GM23338 (cell line): Measurements from ENCODE around the gene FLT1. TPM values are rescaled to one million over a fixed set of nuclear protein-coding genes. Genes with fewer than 3 reads are reported as not detected.

Source experiments
- ATAC-seq: fragments of 200-7000 bp; cut with Tn5 transposase; 3 replicates; pipeline ENCODE4 v1.9.1; 2020
- DNase-seq: peaks from one replicate; pipeline ENCODE4 v3.0.0-alpha.2; 2015; ENCODE audit warnings: low spot score
- H2AFZ ChIP-seq: fragments of 200-600 bp; sonication (generic); 2 replicates; pipeline ENCODE4 v1.8.0; 2016; ENCODE audit warnings: antibody characterized with exemption, mild to moderate bottlenecking, moderate library complexity
- H3F3A ChIP-seq: fragments of 200-600 bp; sonication (generic); replicated peaks from 2 replicates; pipeline ENCODE4 v1.8.0; 2017; ENCODE audit warnings: antibody characterized with exemption, mixed run types, low read depth
- H3K27ac ChIP-seq: fragments of 200-600 bp; sonication (generic); 2 replicates; pipeline ENCODE4 v1.6.1; 2016; ENCODE audit warnings: low read depth
- H3K27me3 ChIP-seq: fragments of 200-600 bp; sonication (generic); 2 replicates; pipeline ENCODE4 v1.8.0; 2016; ENCODE audit warnings: mild to moderate bottlenecking, mixed run types, moderate library complexity; ENCODE audit not compliant: insufficient read depth
- H3K36me3 ChIP-seq: fragments of 200-600 bp; sonication (generic); 2 replicates; pipeline ENCODE4 v1.8.0; 2016; ENCODE audit warnings: mild to moderate bottlenecking; ENCODE audit not compliant: insufficient read depth
- H3K4me1 ChIP-seq: fragments of 200-600 bp; sonication (generic); 2 replicates; pipeline ENCODE4 v1.8.0; 2016; ENCODE audit warnings: mild to moderate bottlenecking, moderate library complexity; ENCODE audit not compliant: insufficient read depth
- H3K4me2 ChIP-seq: fragments of 200-600 bp; sonication (generic); 2 replicates; pipeline ENCODE4 v1.7.1; 2017; ENCODE audit warnings: mixed run types
- H3K4me3 ChIP-seq: fragments of 200-600 bp; sonication (generic); 2 replicates; pipeline ENCODE4 v1.6.1; 2016; ENCODE audit warnings: mixed run types
- H3K79me2 ChIP-seq: fragments of 200-600 bp; sonication (generic); replicated peaks from 2 replicates; pipeline ENCODE4 v1.8.0; 2017; ENCODE audit warnings: mild to moderate bottlenecking; ENCODE audit not compliant: insufficient read depth
- H3K9me2 ChIP-seq: fragments of 200-600 bp; sonication (generic); 2 replicates; pipeline ENCODE4 v1.8.0; 2017; ENCODE audit not compliant: insufficient read depth
- H4K20me1 ChIP-seq: fragments of 200-600 bp; sonication (generic); replicated peaks from 2 replicates; pipeline ENCODE4 v1.8.0; 2017; ENCODE audit warnings: mild to moderate bottlenecking; ENCODE audit not compliant: insufficient read depth
- H3K27ac Mint-ChIP-seq: 2 replicates; pipeline ENCODE4 v1.8.0; 2020; ENCODE audit warnings: inconsistent platforms, mild to moderate bottlenecking, moderate library complexity, mixed read lengths
- H3K27me3 Mint-ChIP-seq: 3 replicates; pipeline ENCODE4 v1.8.0; 2022; ENCODE audit warnings: low read depth, mild to moderate bottlenecking, moderate library complexity, mixed read lengths, inconsistent platforms; ENCODE audit not compliant: insufficient read depth, poor library complexity
- H3K36me3 Mint-ChIP-seq: 3 replicates; pipeline ENCODE4 v1.8.0; 2021; ENCODE audit warnings: low read depth, mild to moderate bottlenecking, inconsistent platforms, moderate library complexity, mixed read lengths
- H3K4me1 Mint-ChIP-seq: 3 replicates; pipeline ENCODE4 v1.8.0; 2020; ENCODE audit warnings: mild to moderate bottlenecking, inconsistent platforms, mixed read lengths
- H3K4me3 Mint-ChIP-seq: 3 replicates; pipeline ENCODE4 v1.8.0; 2021; ENCODE audit warnings: moderate library complexity, mild to moderate bottlenecking, inconsistent platforms, mixed read lengths
- H3K9me3 Mint-ChIP-seq: 3 replicates; pipeline ENCODE4 v1.8.0; 2020; ENCODE audit warnings: moderate library complexity, mild to moderate bottlenecking, inconsistent platforms, mixed read lengths
- CREB1 ChIP-seq: fragments of 250-450 bp; sonication (Bioruptor Pico); IDR thresholded peaks from 2 replicates; pipeline ENCODE4 v1.5.0; 2020; ENCODE audit warnings: low read depth, mild to moderate bottlenecking, moderate library complexity
- EZH2 ChIP-seq: fragments of 200-600 bp; sonication (generic); IDR thresholded peaks from one replicate; pipeline ENCODE4 v1.8.0; 2017; ENCODE audit warnings: antibody characterized with exemption, mild to moderate bottlenecking, low read depth; ENCODE audit not compliant: unreplicated experiment
- EZH2phosphoT487 ChIP-seq: fragments of 200-600 bp; sonication (generic); IDR thresholded peaks from one replicate; pipeline ENCODE4 v1.8.1; 2018; ENCODE audit warnings: antibody characterized with exemption; ENCODE audit not compliant: unreplicated experiment
- NANOG ChIP-seq: IDR thresholded peaks from 2 replicates; pipeline ENCODE4 v1.6.1; 2016; ENCODE audit warnings: antibody characterized with exemption, borderline replicate concordance
- REST ChIP-seq: IDR thresholded peaks from one replicate; pipeline ENCODE4 v1.6.1; 2018; ENCODE audit warnings: antibody characterized with exemption; ENCODE audit not compliant: unreplicated experiment
- ZNF114 ChIP-seq: fragments of 250-450 bp; sonication (Bioruptor Pico); IDR thresholded peaks from 2 replicates; pipeline ENCODE4 v1.5.0; 2020; ENCODE audit warnings: mild to moderate bottlenecking, moderate library complexity
- ZNF331 ChIP-seq: fragments of 250-450 bp; sonication (Bioruptor Pico); IDR thresholded peaks from 2 replicates; pipeline ENCODE4 v1.5.0; 2020; ENCODE audit warnings: low read depth, mild to moderate bottlenecking, moderate library complexity
- ZNF462 ChIP-seq: fragments of 250-450 bp; sonication (Bioruptor Pico); IDR thresholded peaks from 2 replicates; pipeline ENCODE4 v1.5.0; 2020; ENCODE audit warnings: mild to moderate bottlenecking, moderate library complexity
- polyA plus RNA-seq: library from polyadenylated mRNA; unstranded; fragments of >200 nt; fragmentation: Nextera tagmentation; extraction: Ambion mirVana; gene quantifications from 2 replicates; pipeline ENCODE4 v1.2.1, GENCODE V29; 2016
- total RNA-seq: library from RNA; depleted of rRNA; stranded (reverse); fragments of >200 nt; shearing (Covaris generic); gene quantifications from 2 replicates; pipeline ENCODE4 v1.2.3, GENCODE V29; 2014
- TF ChIP-seq, protein P1 (sequence below), 2 experiments: fragments of 200-600 bp in 1 of 2; sonication (generic) in 1 of 2; conservative IDR thresholded peaks; 2 replicates each; pipeline versions ENCODE4 v1.5.1 to v1.6.1; 2016 to 2017; ENCODE audit warnings: antibody characterized with exemption in 2 of 2, low read depth in 2 of 2, mild to moderate bottlenecking in 2 of 2, moderate library complexity in 1 of 2

FLT1 gene
- total and polyA plus RNA-seq, 2 experiments from 2014 or later = 26.8 to 116 TPM

- H3K4me3 ChIP-seq = no peak overlapping the region
- Mint-ChIP-seq H3K4me1 (peaks cover 9% of the 10 kb centered on the region), H3K27ac (no peak overlapping the region), H3K36me3 (no peaks in the 10 kb centered on the region), H3K9me3 (peaks cover 19% of the 10 kb centered on the region), H3K27me3 (peaks cover 18% of the 10 kb centered on the region), H3K4me3 (no peak overlapping the region; the same call in 2 of the 3 replicates)
- H3K36me3 ChIP-seq = no peaks in the 10 kb centered on the region
- no peak for ATAC-seq
- H3K27me3 ChIP-seq = peaks cover 34% of the 10 kb centered on the region
- no peak for DNase-seq
- H3K27ac ChIP-seq = no peak overlapping the region
- H3K9me2 ChIP-seq = no peaks in the 10 kb centered on the region
- H2AFZ ChIP-seq = no peak overlapping the region
- TF ChIP-seq ZNF462 (CRISPR knock-in tag) (no peak), ZNF114 (CRISPR knock-in tag) (no peak), CREB1 (CRISPR knock-in tag) (no peak), EZH2phosphoT487 (no peak)
- H3K79me2 ChIP-seq = no peaks in the 10 kb centered on the region
- H4K20me1 ChIP-seq = no peaks in the 10 kb centered on the region
- H3K4me1 ChIP-seq = peaks cover 7% of the 10 kb centered on the region
- peaks cover 18% of the 10 kb centered on the region for H3F3A ChIP-seq
- H3K4me2 ChIP-seq = no peak overlapping the region
Observed at GRCh38 chr13:28535734-28536133, 40.8 kb upstream of the FLT1 start.

- H3K4me1 Mint-ChIP-seq = peaks cover 4% of the 10 kb centered on the region; the same call in 1 of the 3 replicates
- H3K79me2 ChIP-seq = no peaks in the 10 kb centered on the region
- H3K27me3 Mint-ChIP-seq = peaks cover 16% of the 10 kb centered on the region
- peaks cover 16% of the 10 kb centered on the region for H3K4me1 ChIP-seq
- no peak overlapping the region for H3K4me3 Mint-ChIP-seq
- no peak overlapping the region for H3K27ac Mint-ChIP-seq
- H3K36me3 ChIP-seq = no peaks in the 10 kb centered on the region
- H2AFZ ChIP-seq = no peak overlapping the region
- peaks cover 40% of the 10 kb centered on the region for H3K27me3 ChIP-seq
- no peaks in the 10 kb centered on the region for H4K20me1 ChIP-seq
- no peaks in the 10 kb centered on the region for H3K36me3 Mint-ChIP-seq
- H3K4me2 ChIP-seq = no peak overlapping the region
- H3K4me3 ChIP-seq = no peak overlapping the region
- DNase-seq = no peak
- ATAC-seq = no peak
- peaks cover 19% of the 10 kb centered on the region for H3K9me3 Mint-ChIP-seq
- no peak overlapping the region for H3K27ac ChIP-seq
- H3F3A ChIP-seq = peaks cover 26% of the 10 kb centered on the region
- no peaks in the 10 kb centered on the region for H3K9me2 ChIP-seq
- TF ChIP-seq EZH2 = no peak
- no peak for TF ChIP-seq ZNF331 (CRISPR knock-in tag)
- TF ChIP-seq, protein P1, sequence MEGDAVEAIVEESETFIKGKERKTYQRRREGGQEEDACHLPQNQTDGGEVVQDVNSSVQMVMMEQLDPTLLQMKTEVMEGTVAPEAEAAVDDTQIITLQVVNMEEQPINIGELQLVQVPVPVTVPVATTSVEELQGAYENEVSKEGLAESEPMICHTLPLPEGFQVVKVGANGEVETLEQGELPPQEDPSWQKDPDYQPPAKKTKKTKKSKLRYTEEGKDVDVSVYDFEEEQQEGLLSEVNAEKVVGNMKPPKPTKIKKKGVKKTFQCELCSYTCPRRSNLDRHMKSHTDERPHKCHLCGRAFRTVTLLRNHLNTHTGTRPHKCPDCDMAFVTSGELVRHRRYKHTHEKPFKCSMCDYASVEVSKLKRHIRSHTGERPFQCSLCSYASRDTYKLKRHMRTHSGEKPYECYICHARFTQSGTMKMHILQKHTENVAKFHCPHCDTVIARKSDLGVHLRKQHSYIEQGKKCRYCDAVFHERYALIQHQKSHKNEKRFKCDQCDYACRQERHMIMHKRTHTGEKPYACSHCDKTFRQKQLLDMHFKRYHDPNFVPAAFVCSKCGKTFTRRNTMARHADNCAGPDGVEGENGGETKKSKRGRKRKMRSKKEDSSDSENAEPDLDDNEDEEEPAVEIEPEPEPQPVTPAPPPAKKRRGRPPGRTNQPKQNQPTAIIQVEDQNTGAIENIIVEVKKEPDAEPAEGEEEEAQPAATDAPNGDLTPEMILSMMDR (conservative IDR thresholded peaks at IDR 0.05; ENCODE audit: low read depth in 2 of 2) = no peak
- no peak for TF ChIP-seq NANOG
- no peak for TF ChIP-seq REST
Observed at GRCh38 chr13:28534801-28535200, 39.9 kb upstream of the FLT1 start.
